Measurements from ENCODE around the gene IFNA10. TPM values are rescaled to one million over a fixed set of nuclear protein-coding genes. Genes with fewer than 3 reads are reported as not detected.
"Not testable (repeated sequence)": the region's sequence is repeated elsewhere in the genome, so short reads cannot be mapped to it uniquely, and the experiment has no call there.

IFNA10 gene
- total and polyA plus RNA-seq, 2 of the 4 experiments (the other 2 are of a cell fraction), result not detected

GRCh38 chr9:21182810-21183736, 23.9 kb downstream of the IFNA10 start:
- H2AK9ac ChIP-seq (replicated peaks; ENCODE audit: low read depth, low read length, poor library complexity); dilution Hi-C loops (cut with HindIII; ENCODE audit: low sequenced_read_pairs, unreplicated experiment); H4K91ac ChIP-seq (ENCODE audit: insufficient read depth, low read depth, low read length); H3K9ac ChIP-seq (ENCODE audit: low read depth, low read length); H2BK20ac ChIP-seq (ENCODE audit: low read depth, low read length); H3K9me3 ChIP-seq (ENCODE audit: control insufficient read depth, insufficient read depth, low read length); H3K27ac ChIP-seq (ENCODE audit: insufficient read depth, low read length); H2BK120ac ChIP-seq (ENCODE audit: low read depth, low read length); H3K79me1 ChIP-seq (ENCODE audit: low read depth in 1 of 2, low read length in 2 of 2); intact Hi-C loops (cut with micrococcal nuclease); H3K36me3 ChIP-seq (ENCODE audit: control insufficient read depth, insufficient read depth, low read length); H3K4ac ChIP-seq (ENCODE audit: low read depth, low read length); DNase-seq; H4K20me1 ChIP-seq (ENCODE audit: insufficient read depth, low read length); H3K18ac ChIP-seq (ENCODE audit: low read depth, low read length); H2AK5ac ChIP-seq (ENCODE audit: low read depth, low read length); H4K5ac ChIP-seq (ENCODE audit: low read depth, low read length); H2BK5ac ChIP-seq (ENCODE audit: low read depth, low read length, poor library complexity, severe bottlenecking); H4K8ac ChIP-seq (ENCODE audit: low read depth in 2 of 2, low read length in 2 of 2); H3K27me3 ChIP-seq (ENCODE audit: control insufficient read depth, insufficient read depth, low read length); H3K4me2 ChIP-seq (ENCODE audit: low read depth, low read length); H3K4me1 ChIP-seq (ENCODE audit: control insufficient read depth, insufficient read depth, low read length); in situ Hi-C loops (cut with MboI; ENCODE audit: low sequenced_read_pairs); H2BK15ac ChIP-seq (ENCODE audit: low read depth, low read length); H3K23ac ChIP-seq (ENCODE audit: low read depth, low read length); POLR2A ChIA-PET (ENCODE audit: unreplicated experiment); H3K4me3 ChIP-seq (ENCODE audit: insufficient read depth, low read depth, low read length); H3K56ac ChIP-seq (ENCODE audit: extremely low read depth, insufficient read depth, low read length); H2AFZ ChIP-seq (replicated peaks; ENCODE audit: low read length, poor library complexity); BruUV-seq (replicated peaks); H3K9me1 ChIP-seq (ENCODE audit: insufficient read depth, low read length); H3K14ac ChIP-seq (replicated peaks; ENCODE audit: low read depth, low read length): not testable (repeated sequence)
- TF ChIP-seq, protein P1, sequence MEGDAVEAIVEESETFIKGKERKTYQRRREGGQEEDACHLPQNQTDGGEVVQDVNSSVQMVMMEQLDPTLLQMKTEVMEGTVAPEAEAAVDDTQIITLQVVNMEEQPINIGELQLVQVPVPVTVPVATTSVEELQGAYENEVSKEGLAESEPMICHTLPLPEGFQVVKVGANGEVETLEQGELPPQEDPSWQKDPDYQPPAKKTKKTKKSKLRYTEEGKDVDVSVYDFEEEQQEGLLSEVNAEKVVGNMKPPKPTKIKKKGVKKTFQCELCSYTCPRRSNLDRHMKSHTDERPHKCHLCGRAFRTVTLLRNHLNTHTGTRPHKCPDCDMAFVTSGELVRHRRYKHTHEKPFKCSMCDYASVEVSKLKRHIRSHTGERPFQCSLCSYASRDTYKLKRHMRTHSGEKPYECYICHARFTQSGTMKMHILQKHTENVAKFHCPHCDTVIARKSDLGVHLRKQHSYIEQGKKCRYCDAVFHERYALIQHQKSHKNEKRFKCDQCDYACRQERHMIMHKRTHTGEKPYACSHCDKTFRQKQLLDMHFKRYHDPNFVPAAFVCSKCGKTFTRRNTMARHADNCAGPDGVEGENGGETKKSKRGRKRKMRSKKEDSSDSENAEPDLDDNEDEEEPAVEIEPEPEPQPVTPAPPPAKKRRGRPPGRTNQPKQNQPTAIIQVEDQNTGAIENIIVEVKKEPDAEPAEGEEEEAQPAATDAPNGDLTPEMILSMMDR (conservative IDR thresholded peaks at IDR 0.05; ENCODE audit: low read depth, low read length), result peak; percentile 36
- peak; percentile 82 for ATAC-seq (ENCODE audit: low read depth)
- CTCF ChIA-PET, result interaction anchor here (0.8 to 1.0 kb wide), 3 partner anchors 10 to 129 kb away, joined by 3 to 5 read pairs (median 3); no protein-coding TSS in a partner anchor
- no CpG with 5 or more reads among the region's 4 CpGs for WGBS, 2 experiments (ENCODE audit: extremely low coverage in 2 of 2, insufficient read length in 1 of 2)
